ENCODE measurements around the gene PDSS2. TPM values are rescaled to one million over a fixed set of nuclear protein-coding genes. Genes with fewer than 3 reads are reported as not detected.

Gene PDSS2
- total RNA-seq, 1 experiment from 2014 or later, result 12.1 TPM

- no peak overlapping the region for H2BK15ac ChIP-seq (ENCODE audit: low read depth, low read length)
- no peak overlapping the region for H2BK12ac ChIP-seq (ENCODE audit: insufficient read length, low read depth, low read length)
- no peaks in the 10 kb centered on the region for H3K9me3 ChIP-seq (ENCODE audit: control insufficient read depth, low read depth, low read length)
- H2BK120ac ChIP-seq (ENCODE audit: low read depth, low read length, poor library complexity, severe bottlenecking), result no peak overlapping the region
- no peak overlapping the region for H3K27ac ChIP-seq (ENCODE audit: insufficient read length, low read depth, low read length)
- Mint-ChIP-seq H3K36me3 (ENCODE audit: insufficient read depth in 1 of 3, low read depth in 3 of 3) (no peaks in the 10 kb centered on the region), H3K4me3 (no peak overlapping the region), H3K27me3 (ENCODE audit: low read depth) (no peaks in the 10 kb centered on the region), H3K27ac (no peak overlapping the region), H3K4me1 (no peaks in the 10 kb centered on the region; a peak in 1 of 4 replicates), H3K9me3 (no peaks in the 10 kb centered on the region)
- H4K20me1 ChIP-seq (ENCODE audit: control insufficient read depth, insufficient read depth, insufficient read length), result no peaks in the 10 kb centered on the region
- no peak overlapping the region for H3K9ac ChIP-seq (ENCODE audit: extremely low read depth, insufficient read length, low read length)
- no peak overlapping the region for H3K4me2 ChIP-seq (ENCODE audit: insufficient read depth, insufficient read length, low read length)
- H4K5ac ChIP-seq (ENCODE audit: insufficient read length, low read depth, low read length), result no peak overlapping the region
- H2BK5ac ChIP-seq (ENCODE audit: insufficient read length, low read length), result no peak overlapping the region
- DNase-seq, result no peak
- H3K79me1 ChIP-seq (ENCODE audit: insufficient read depth, low read depth, low read length, poor library complexity, severe bottlenecking), result no peaks in the 10 kb centered on the region
- WGBS (ENCODE audit: extremely low coverage, insufficient read length, low lambda C conversion rate), result no CpG with 5 or more reads among the region's 5 CpGs
- H3K27me3 ChIP-seq (ENCODE audit: insufficient read depth, low read length), result no peaks in the 10 kb centered on the region
- H3K56ac ChIP-seq (ENCODE audit: insufficient read length, low read depth, low read length), result no peak overlapping the region
- H3K4me1 ChIP-seq (ENCODE audit: insufficient read depth, low read length), result no peaks in the 10 kb centered on the region
- no peak overlapping the region for H3K23ac ChIP-seq (ENCODE audit: insufficient read length, low read depth, low read length)
- H2AK5ac ChIP-seq (ENCODE audit: insufficient read length, low read length), result no peak overlapping the region
- no peak overlapping the region for H2BK20ac ChIP-seq (ENCODE audit: low read depth, low read length, poor library complexity, severe bottlenecking)
- no peak overlapping the region for H3T11ph ChIP-seq (ENCODE audit: low read length)
- H3K23me2 ChIP-seq (ENCODE audit: insufficient read length, low read depth, low read length, poor library complexity, severe bottlenecking), result no peaks in the 10 kb centered on the region
- H2AFZ ChIP-seq (ENCODE audit: low read length), result no peak overlapping the region
- no peak overlapping the region for H4K8ac ChIP-seq (replicated peaks; ENCODE audit: insufficient read length, low read depth, low read length)
- no peaks in the 10 kb centered on the region for H3K79me2 ChIP-seq (ENCODE audit: insufficient read depth, low read length)
- H3K4ac ChIP-seq (ENCODE audit: low read depth, low read length), result no peak overlapping the region
- TF ChIP-seq, protein P1, sequence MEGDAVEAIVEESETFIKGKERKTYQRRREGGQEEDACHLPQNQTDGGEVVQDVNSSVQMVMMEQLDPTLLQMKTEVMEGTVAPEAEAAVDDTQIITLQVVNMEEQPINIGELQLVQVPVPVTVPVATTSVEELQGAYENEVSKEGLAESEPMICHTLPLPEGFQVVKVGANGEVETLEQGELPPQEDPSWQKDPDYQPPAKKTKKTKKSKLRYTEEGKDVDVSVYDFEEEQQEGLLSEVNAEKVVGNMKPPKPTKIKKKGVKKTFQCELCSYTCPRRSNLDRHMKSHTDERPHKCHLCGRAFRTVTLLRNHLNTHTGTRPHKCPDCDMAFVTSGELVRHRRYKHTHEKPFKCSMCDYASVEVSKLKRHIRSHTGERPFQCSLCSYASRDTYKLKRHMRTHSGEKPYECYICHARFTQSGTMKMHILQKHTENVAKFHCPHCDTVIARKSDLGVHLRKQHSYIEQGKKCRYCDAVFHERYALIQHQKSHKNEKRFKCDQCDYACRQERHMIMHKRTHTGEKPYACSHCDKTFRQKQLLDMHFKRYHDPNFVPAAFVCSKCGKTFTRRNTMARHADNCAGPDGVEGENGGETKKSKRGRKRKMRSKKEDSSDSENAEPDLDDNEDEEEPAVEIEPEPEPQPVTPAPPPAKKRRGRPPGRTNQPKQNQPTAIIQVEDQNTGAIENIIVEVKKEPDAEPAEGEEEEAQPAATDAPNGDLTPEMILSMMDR (conservative IDR thresholded peaks at IDR 0.05), result no peak
- no peak overlapping the region for H3K14ac ChIP-seq (ENCODE audit: insufficient read depth, low read length)
- H3K18ac ChIP-seq (ENCODE audit: insufficient read length, low read depth, low read length), result no peak overlapping the region
- H4K91ac ChIP-seq (ENCODE audit: insufficient read length, low read depth, low read length), result no peak overlapping the region
Observed at GRCh38 chr6:107319906-107320530, 139.3 kb downstream of the PDSS2 start.
